Measurements from ENCODE around the gene APOL2.

GRCh38 chr22:36267058-36267457, 27.7 kb upstream of the APOL2 start:
- TF ChIP-seq POLR2A (IDR thresholded peaks at IDR 0.05) (no peak), CTCF (IDR thresholded peaks at IDR 0.05) (no peak), EP300 (IDR thresholded peaks at IDR 0.05) (no peak), POLR2AphosphoS5 (IDR thresholded peaks at IDR 0.05) (no peak)

Data from suprapubic skin (tissue), 4 donors.